ENCODE data around the gene PCDH1.
"Not testable (repeated sequence)": the region's sequence is repeated elsewhere in the genome, so short reads cannot be mapped to it uniquely, and the experiment has no call there.

PCDH1 gene

GRCh38 chr5:141834331-141834730 lies 43.9 kb downstream of the PCDH1 start:
- no peak for DNase-seq (ENCODE audit: low spot score)

- no peak for DNase-seq (ENCODE audit: low spot score)
Measured at GRCh38 chr5:141832131-141832530, 46.1 kb downstream of the PCDH1 start.

- no peak for DNase-seq (ENCODE audit: low spot score)
Measured at GRCh38 chr5:141828162-141828561, 50.0 kb downstream of the PCDH1 start.

GRCh38 chr5:141826674-141827073 lies 51.5 kb downstream of the PCDH1 start:
- no peak for DNase-seq (ENCODE audit: low spot score)

GRCh38 chr5:141825791-141826560 lies 52.2 kb downstream of the PCDH1 start:
- peak; percentile 30 for DNase-seq (ENCODE audit: low spot score)

- DNase-seq (ENCODE audit: low spot score) = no peak
Measured at GRCh38 chr5:141825241-141825671, 53.0 kb downstream of the PCDH1 start.

- DNase-seq (ENCODE audit: low spot score) = no peak
Measured at GRCh38 chr5:141824717-141825116, 53.5 kb downstream of the PCDH1 start.

GRCh38 chr5:141823056-141823455 lies 55.2 kb downstream of the PCDH1 start:
- DNase-seq (ENCODE audit: low spot score) = no peak

GRCh38 chr5:141822144-141822543 lies 56.1 kb downstream of the PCDH1 start:
- DNase-seq (ENCODE audit: low spot score) = peak; percentile 36

GRCh38 chr5:141821430-141821925 lies 56.7 kb downstream of the PCDH1 start:
- DNase-seq (ENCODE audit: low spot score) = peak; percentile 94

GRCh38 chr5:141820686-141821085 lies 57.5 kb downstream of the PCDH1 start:
- DNase-seq (ENCODE audit: low spot score) = not testable (repeated sequence)

GRCh38 chr5:141817631-141818030 lies 60.6 kb downstream of the PCDH1 start:
- DNase-seq (ENCODE audit: low spot score) = no peak

GRCh38 chr5:141816598-141817399 lies 61.4 kb downstream of the PCDH1 start:
- no peak for DNase-seq (ENCODE audit: low spot score)

GRCh38 chr5:141815796-141816180 lies 62.4 kb downstream of the PCDH1 start:
- no peak for DNase-seq (ENCODE audit: low spot score)

- no peak for DNase-seq (ENCODE audit: low spot score)
Measured at GRCh38 chr5:141815051-141815795, 63.0 kb downstream of the PCDH1 start.

GRCh38 chr5:141814064-141814964 lies 63.9 kb downstream of the PCDH1 start:
- DNase-seq (ENCODE audit: low spot score) = peak; percentile 50

- DNase-seq (ENCODE audit: low spot score) = no peak
Measured at GRCh38 chr5:141812512-141812911, 65.7 kb downstream of the PCDH1 start.

- DNase-seq (ENCODE audit: low spot score) = peak; percentile 33
Measured at GRCh38 chr5:141811287-141812155, 66.7 kb downstream of the PCDH1 start.

- no peak for DNase-seq (ENCODE audit: low spot score)
Measured at GRCh38 chr5:141810702-141811101, 67.5 kb downstream of the PCDH1 start.

GRCh38 chr5:141809380-141810096 lies 68.7 kb downstream of the PCDH1 start:
- DNase-seq (ENCODE audit: low spot score) = no peak

All from AG08395 (cell line).